Measurements from ENCODE around the gene RPL38. TPM values are rescaled to one million over a fixed set of nuclear protein-coding genes. Genes with fewer than 3 reads are reported as not detected.
A peak's percentile ranks its signal among the peaks of the same experiment; 100 is the strongest.

Gene RPL38
- total and polyA plus RNA-seq, 2 experiments from 2014 or later: 176 to 986 TPM

GRCh38 chr17:74170924-74171323 lies 32.6 kb upstream of the RPL38 start:
- Histone ChIP-seq H3K9ac (no peak overlapping the region), H2AFZ (no peak overlapping the region), H3K9me3 (ENCODE audit: low read depth) (no peaks in the 10 kb centered on the region), H4K20me1 (ENCODE audit: insufficient read depth) (no peaks in the 10 kb centered on the region), H3K4me1 (ENCODE audit: insufficient read depth) (no peaks in the 10 kb centered on the region), H3K4me3 (no peak overlapping the region), H3K4me2 (ENCODE audit: unreplicated experiment) (no peak overlapping the region), H3K36me3 (ENCODE audit: low read depth) (no peaks in the 10 kb centered on the region), H3F3A (ENCODE audit: insufficient read depth) (no peaks in the 10 kb centered on the region), H3K79me2 (ENCODE audit: insufficient read depth) (no peaks in the 10 kb centered on the region), H3K27me3 (replicated peaks; ENCODE audit: insufficient read depth) (peaks cover 14% of the 10 kb centered on the region; the same call in 1 of the 2 replicates), H3K27ac (no peak overlapping the region), H3K9me2 (ENCODE audit: insufficient read depth) (no peaks in the 10 kb centered on the region)
- WGBS, 2 experiments (ENCODE audit: low coverage in 1 of 2, low lambda C conversion rate in 2 of 2, missing lambda C conversion rate in 2 of 2): 72 to 86% methylated on average over 1 of the region's 1 CpG
- in situ Hi-C loops (cut with MboI): loop anchor here (25.0 kb wide), 1 partner anchor 734 kb away; no protein-coding TSS in a partner anchor
- no peak for TF ChIP-seq EZH2 (IDR thresholded peaks at IDR 0.05; ENCODE audit: insufficient read depth, poor library complexity, severe bottlenecking)
- TF ChIP-seq EZH2phosphoT487 (IDR thresholded peaks at IDR 0.05; ENCODE audit: insufficient read depth, low read depth): no peak
- no peak for DNase-seq

DNA sequence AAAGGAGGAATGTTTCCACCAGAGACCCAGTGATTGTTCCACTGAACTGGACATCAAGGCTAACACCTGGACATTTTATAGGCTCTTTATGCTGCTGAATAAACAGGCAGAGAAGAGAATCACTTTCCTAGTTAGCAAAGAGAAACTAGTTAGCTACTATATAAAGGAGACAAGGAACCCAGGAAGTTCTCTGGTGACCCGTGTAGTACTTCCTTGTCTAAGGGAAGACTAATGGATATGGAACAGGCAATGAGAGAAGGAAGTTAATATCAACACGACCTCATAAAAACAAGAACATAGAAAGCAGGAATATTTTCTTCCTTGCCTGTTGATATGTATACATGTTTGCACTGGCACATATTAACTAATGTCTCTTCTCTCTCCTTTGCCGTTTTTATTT lies 30.8 kb upstream of the RPL38 start:
- TF ChIP-seq EZH2phosphoT487 (IDR thresholded peaks at IDR 0.05; ENCODE audit: insufficient read depth, low read depth): no peak
- peaks cover 6% of the 10 kb centered on the region; the same call in 1 of the 2 replicates for H3F3A ChIP-seq (ENCODE audit: insufficient read depth)
- no peaks in the 10 kb centered on the region for H3K79me2 ChIP-seq (ENCODE audit: insufficient read depth)
- WGBS, 2 experiments (ENCODE audit: low coverage in 1 of 2, low lambda C conversion rate in 2 of 2, missing lambda C conversion rate in 2 of 2): 28 to 38% methylated on average over 3 of the region's 3 CpGs
- H3K9ac ChIP-seq: no peak overlapping the region
- no peak overlapping the region for H3K4me2 ChIP-seq (ENCODE audit: unreplicated experiment)
- peaks cover 14% of the 10 kb centered on the region; the same call in 1 of the 2 replicates for H3K27me3 ChIP-seq (replicated peaks; ENCODE audit: insufficient read depth)
- in situ Hi-C loops (cut with MboI): loop anchor here (25.0 kb wide), 1 partner anchor 735 kb away; no protein-coding TSS in a partner anchor
- no peaks in the 10 kb centered on the region for H4K20me1 ChIP-seq (ENCODE audit: insufficient read depth)
- no peak overlapping the region for H2AFZ ChIP-seq
- H3K36me3 ChIP-seq (ENCODE audit: low read depth): no peaks in the 10 kb centered on the region
- H3K4me1 ChIP-seq (ENCODE audit: insufficient read depth): no peaks in the 10 kb centered on the region
- H3K4me3 ChIP-seq: no peak overlapping the region
- no peak for DNase-seq
- no peak overlapping the region for H3K27ac ChIP-seq
- no peaks in the 10 kb centered on the region for H3K9me2 ChIP-seq (ENCODE audit: insufficient read depth)
- no peaks in the 10 kb centered on the region for H3K9me3 ChIP-seq (ENCODE audit: low read depth)

DNA sequence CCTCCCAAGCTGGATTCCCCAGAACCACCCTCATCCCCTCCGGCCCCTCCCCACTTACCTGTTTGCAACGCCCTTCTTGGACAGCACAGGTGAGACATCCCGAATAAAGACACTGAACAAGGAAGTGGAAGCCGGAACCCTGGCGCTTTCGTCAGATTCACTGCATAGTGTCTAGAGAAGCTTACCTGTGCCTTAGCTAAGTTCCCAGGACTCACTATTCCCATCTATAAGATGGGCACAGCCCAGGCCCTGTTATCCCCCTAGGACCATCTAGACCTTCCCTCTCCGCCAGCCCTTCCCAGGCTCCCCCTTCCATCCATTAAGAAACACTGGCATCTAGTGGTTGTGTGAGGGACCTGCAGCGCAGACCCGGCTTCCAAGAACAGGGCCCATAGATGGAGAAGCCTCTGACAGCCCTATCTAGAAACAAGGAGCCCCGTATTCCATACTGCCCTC lies 26.9 kb upstream of the RPL38 start:
- H3K79me2 ChIP-seq (ENCODE audit: insufficient read depth): no peaks in the 10 kb centered on the region
- 0 out of 2 replicates have a peak, but pooled peaks cover 18% of the 10 kb centered on the region for H3K27me3 ChIP-seq (replicated peaks; ENCODE audit: insufficient read depth)
- no peak overlapping the region for H3K9ac ChIP-seq
- H3K36me3 ChIP-seq (ENCODE audit: low read depth): no peaks in the 10 kb centered on the region
- peak; percentile 78 for DNase-seq
- peaks cover 6% of the 10 kb centered on the region; the same call in 1 of the 2 replicates for H3F3A ChIP-seq (ENCODE audit: insufficient read depth)
- no peaks in the 10 kb centered on the region for H3K9me3 ChIP-seq (ENCODE audit: low read depth)
- H2AFZ ChIP-seq: no peak overlapping the region
- H3K27ac ChIP-seq: no peak overlapping the region
- no peak overlapping the region for H3K4me3 ChIP-seq
- WGBS, 2 experiments (ENCODE audit: low coverage in 1 of 2, low lambda C conversion rate in 2 of 2, missing lambda C conversion rate in 2 of 2): 33 to 37% methylated on average over 10 of the region's 10 CpGs
- H4K20me1 ChIP-seq (ENCODE audit: insufficient read depth): no peaks in the 10 kb centered on the region
- no peak overlapping the region for H3K4me2 ChIP-seq (ENCODE audit: unreplicated experiment)
- H3K4me1 ChIP-seq (ENCODE audit: insufficient read depth): no peaks in the 10 kb centered on the region
- in situ Hi-C loops (cut with MboI): no loop called here
- TF ChIP-seq EZH2 (IDR thresholded peaks at IDR 0.05; ENCODE audit: insufficient read depth, poor library complexity, severe bottlenecking): no peak
- no peak for TF ChIP-seq EZH2phosphoT487 (IDR thresholded peaks at IDR 0.05; ENCODE audit: insufficient read depth, low read depth)
- no peaks in the 10 kb centered on the region for H3K9me2 ChIP-seq (ENCODE audit: insufficient read depth)

GRCh38 chr17:74177018-74177450 lies 26.4 kb upstream of the RPL38 start:
- no peaks in the 10 kb centered on the region for H3K79me2 ChIP-seq (ENCODE audit: insufficient read depth)
- no peaks in the 10 kb centered on the region for H3K9me3 ChIP-seq (ENCODE audit: low read depth)
- no peak overlapping the region for H3K4me2 ChIP-seq (ENCODE audit: unreplicated experiment)
- no peaks in the 10 kb centered on the region for H3K4me1 ChIP-seq (ENCODE audit: insufficient read depth)
- H3K9me2 ChIP-seq (ENCODE audit: insufficient read depth): no peaks in the 10 kb centered on the region
- H3K27ac ChIP-seq: no peak overlapping the region
- 0% methylated on average over 1 of the region's 1 CpG for WGBS, 2 experiments (ENCODE audit: low coverage in 1 of 2, low lambda C conversion rate in 2 of 2, missing lambda C conversion rate in 2 of 2)
- 0 out of 2 replicates have a peak, but pooled peaks cover 18% of the 10 kb centered on the region for H3K27me3 ChIP-seq (replicated peaks; ENCODE audit: insufficient read depth)
- TF ChIP-seq EZH2 (IDR thresholded peaks at IDR 0.05; ENCODE audit: insufficient read depth, poor library complexity, severe bottlenecking): no peak
- no peak for TF ChIP-seq EZH2phosphoT487 (IDR thresholded peaks at IDR 0.05; ENCODE audit: insufficient read depth, low read depth)
- H3K9ac ChIP-seq: no peak overlapping the region
- peaks cover 6% of the 10 kb centered on the region; the same call in 1 of the 2 replicates for H3F3A ChIP-seq (ENCODE audit: insufficient read depth)
- no peak overlapping the region for H2AFZ ChIP-seq
- peak; percentile 63 for DNase-seq
- no peaks in the 10 kb centered on the region for H3K36me3 ChIP-seq (ENCODE audit: low read depth)
- H4K20me1 ChIP-seq (ENCODE audit: insufficient read depth): no peaks in the 10 kb centered on the region
- in situ Hi-C loops (cut with MboI): no loop called here
- H3K4me3 ChIP-seq: no peak overlapping the region
